ENCODE data around the gene UBL4A. TPM values are rescaled to one million over a fixed set of nuclear protein-coding genes. Genes with fewer than 3 reads are reported as not detected.
A peak's percentile ranks its signal among the peaks of the same experiment; 100 is the strongest.

UBL4A gene
- total and polyA plus RNA-seq, 4 donors = 21.3 to 39.6 (median 30.6) TPM

DNA sequence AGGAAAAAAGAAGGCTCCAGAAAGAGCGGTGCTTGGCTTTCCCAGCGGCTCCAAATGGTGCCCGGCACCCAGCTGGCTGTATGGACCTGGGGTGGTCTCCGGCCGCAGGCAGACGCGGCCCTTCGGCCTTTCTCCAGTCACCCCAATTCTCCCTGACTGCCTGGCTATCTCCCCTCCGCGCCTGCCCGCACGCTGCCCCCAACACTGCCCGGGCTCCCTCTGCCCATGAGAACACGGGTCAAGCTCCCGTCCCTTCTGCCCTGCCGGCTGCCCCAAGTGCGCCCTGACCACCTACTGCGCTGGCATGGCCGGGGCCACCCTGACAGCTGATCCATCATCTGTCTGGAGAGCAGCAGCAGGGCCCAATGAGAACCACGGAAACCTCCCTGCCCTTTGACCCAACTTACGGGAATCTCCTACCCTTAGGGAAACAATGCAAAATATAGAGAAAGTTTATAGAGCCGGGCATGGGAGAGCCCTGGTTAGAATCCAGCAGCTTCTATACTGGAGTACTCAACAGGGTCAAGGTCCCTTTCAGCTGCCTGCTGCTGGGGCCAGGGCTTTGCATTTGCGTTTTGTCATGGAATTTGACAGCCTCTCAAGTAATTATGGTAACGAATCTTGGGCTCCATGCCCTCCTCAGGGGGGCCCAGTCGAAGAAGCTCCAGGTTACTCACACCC, 30.8 kb upstream of the UBL4A start:
- no peaks in the 10 kb centered on the region for H3K36me3 ChIP-seq (ENCODE audit: control insufficient read depth in 4 of 4, insufficient read depth in 4 of 4, low read length in 4 of 4)
- H3K4me1 ChIP-seq (ENCODE audit: control insufficient read depth in 5 of 5, insufficient read depth in 5 of 5, low read length in 5 of 5) = peaks cover 0 to 15% (median 4%) of the 10 kb centered on the region in 5 donors
- peaks cover 0 to 5% (median 0%) of the 10 kb centered on the region in 4 donors for H3K9me3 ChIP-seq (ENCODE audit: control insufficient read depth in 4 of 4, insufficient read depth in 3 of 4, low read length in 3 of 4)
- WGBS, 2 donors = 59 to 68% methylated on average over 19 to 25 of the region's 25 CpGs
- H3K27me3 ChIP-seq (ENCODE audit: control insufficient read depth in 3 of 3, insufficient read depth in 3 of 3, low read length in 2 of 3) = no peaks in the 10 kb centered on the region
- peak overlapping the region; percentile 76 to 92 for H3K27ac ChIP-seq (ENCODE audit: low read depth in 1 of 2, low read length in 1 of 2)
- DNase-seq = peak; percentile 60 to 77 (median 74)
- no peak overlapping the region for H3K4me3 ChIP-seq
- H3K9ac ChIP-seq (ENCODE audit: insufficient read depth in 1 of 2, low read length in 2 of 2) = peak overlapping the region; percentile 11 to 76
- ATAC-seq (ENCODE audit: insufficient read depth, low FRiP score) = no peak
- TF ChIP-seq, protein P1, sequence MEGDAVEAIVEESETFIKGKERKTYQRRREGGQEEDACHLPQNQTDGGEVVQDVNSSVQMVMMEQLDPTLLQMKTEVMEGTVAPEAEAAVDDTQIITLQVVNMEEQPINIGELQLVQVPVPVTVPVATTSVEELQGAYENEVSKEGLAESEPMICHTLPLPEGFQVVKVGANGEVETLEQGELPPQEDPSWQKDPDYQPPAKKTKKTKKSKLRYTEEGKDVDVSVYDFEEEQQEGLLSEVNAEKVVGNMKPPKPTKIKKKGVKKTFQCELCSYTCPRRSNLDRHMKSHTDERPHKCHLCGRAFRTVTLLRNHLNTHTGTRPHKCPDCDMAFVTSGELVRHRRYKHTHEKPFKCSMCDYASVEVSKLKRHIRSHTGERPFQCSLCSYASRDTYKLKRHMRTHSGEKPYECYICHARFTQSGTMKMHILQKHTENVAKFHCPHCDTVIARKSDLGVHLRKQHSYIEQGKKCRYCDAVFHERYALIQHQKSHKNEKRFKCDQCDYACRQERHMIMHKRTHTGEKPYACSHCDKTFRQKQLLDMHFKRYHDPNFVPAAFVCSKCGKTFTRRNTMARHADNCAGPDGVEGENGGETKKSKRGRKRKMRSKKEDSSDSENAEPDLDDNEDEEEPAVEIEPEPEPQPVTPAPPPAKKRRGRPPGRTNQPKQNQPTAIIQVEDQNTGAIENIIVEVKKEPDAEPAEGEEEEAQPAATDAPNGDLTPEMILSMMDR (IDR thresholded peaks at IDR 0.05; ENCODE audit: control extremely low read depth, extremely low read depth) = no peak

DNA sequence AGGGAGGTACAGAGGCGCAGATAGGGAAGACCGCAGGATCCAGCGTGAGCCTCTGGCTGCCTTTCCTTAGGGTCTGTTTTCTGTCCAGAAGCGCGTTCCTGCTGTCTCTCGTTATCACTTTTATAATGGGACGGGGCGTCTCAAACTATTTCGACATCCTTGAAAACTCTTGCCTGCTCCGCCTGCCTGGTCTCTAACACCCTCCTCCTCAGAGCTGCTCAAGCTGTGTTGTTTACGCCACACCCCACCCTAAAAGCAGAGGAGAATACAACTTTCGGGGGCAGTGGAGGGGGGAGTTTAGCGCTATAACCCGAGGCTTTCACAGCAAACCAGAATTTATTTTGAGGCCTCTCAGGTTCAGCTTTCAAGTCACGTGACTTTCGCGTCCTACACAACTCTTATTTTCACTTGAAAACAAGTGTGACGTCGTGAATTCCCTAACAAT, 30.3 kb upstream of the UBL4A start:
- Histone ChIP-seq H3K9ac (ENCODE audit: insufficient read depth in 1 of 2, low read length in 2 of 2) (peak overlapping the region; percentile 0 to 91), H3K36me3 (ENCODE audit: control insufficient read depth in 4 of 4, insufficient read depth in 4 of 4, low read length in 4 of 4) (no peaks in the 10 kb centered on the region), H3K9me3 (ENCODE audit: control insufficient read depth in 4 of 4, insufficient read depth in 3 of 4, low read length in 3 of 4) (peaks cover 0 to 7% (median 0%) of the 10 kb centered on the region in 4 donors), H3K27ac (ENCODE audit: low read depth in 1 of 2, low read length in 1 of 2) (peak overlapping the region; percentile 76 to 92), H3K4me3 (no peak overlapping the region), H3K4me1 (ENCODE audit: control insufficient read depth in 5 of 5, insufficient read depth in 5 of 5, low read length in 5 of 5) (peaks cover 0 to 15% (median 4%) of the 10 kb centered on the region in 5 donors), H3K27me3 (ENCODE audit: control insufficient read depth in 3 of 3, insufficient read depth in 3 of 3, low read length in 2 of 3) (no peaks in the 10 kb centered on the region)
- ATAC-seq (ENCODE audit: insufficient read depth, low FRiP score) = peak; percentile 17
- 4 to 36% methylated on average over 19 of the region's 19 CpGs for WGBS, 2 donors
- peak; percentile 91 to 96 (median 96) for DNase-seq
- TF ChIP-seq, protein P1 (IDR thresholded peaks at IDR 0.05; ENCODE audit: control extremely low read depth, extremely low read depth) = no peak

DNA sequence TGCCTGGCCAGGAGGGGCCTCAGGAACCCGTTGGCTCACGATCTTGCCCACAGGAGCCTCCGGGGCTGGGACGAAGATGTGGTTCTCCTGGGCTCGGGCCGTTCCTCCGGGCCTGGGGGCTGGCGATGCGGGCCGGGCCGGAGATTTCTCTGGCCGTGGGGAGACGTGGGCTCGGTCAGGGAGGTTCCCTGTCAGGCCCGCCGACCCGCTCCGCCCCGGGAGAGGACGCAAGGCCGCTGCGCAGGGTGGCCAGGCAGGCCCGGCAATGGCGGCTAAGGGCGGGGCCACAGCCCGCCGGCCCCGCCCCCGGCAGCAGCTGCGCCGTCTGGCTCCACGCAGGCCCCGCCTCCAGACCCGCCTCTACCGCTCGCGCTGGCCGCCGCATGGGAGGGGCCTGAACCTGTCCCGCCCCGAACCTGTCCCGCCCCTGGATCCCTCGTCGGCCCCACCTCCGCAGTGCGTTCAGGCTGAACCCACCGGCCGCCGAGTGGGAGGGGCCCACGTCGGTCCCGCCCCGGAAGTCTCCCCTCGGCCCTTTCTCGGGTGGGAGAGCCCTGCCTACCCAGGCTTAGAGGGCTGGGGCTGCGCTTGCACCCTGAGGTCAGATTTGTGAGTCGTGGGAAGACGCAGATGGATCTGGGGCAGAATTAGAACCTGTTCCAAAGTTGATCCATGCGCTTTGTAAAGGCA, 29.7 kb upstream of the UBL4A start, which contains the start of gene FAM3A:
Gene FAM3A (minus strand): TSS at position 267 of the 690 bp plus-strand sequence. CDS start 460 bp downstream, outside the sequence.
- TF ChIP-seq, protein P1 (IDR thresholded peaks at IDR 0.05; ENCODE audit: control extremely low read depth, extremely low read depth) = no peak
- 0 to 28% methylated on average over 27 to 59 of the region's 59 CpGs for WGBS, 2 donors
- Histone ChIP-seq H3K4me3 (peak within 1 kb of the TSS; percentile 48), H3K27me3 (ENCODE audit: control insufficient read depth in 3 of 3, insufficient read depth in 3 of 3, low read length in 2 of 3) (no peaks in the 10 kb centered on the region), H3K9ac (ENCODE audit: insufficient read depth in 1 of 2, low read length in 2 of 2) (peak within 1 kb of the TSS; percentile 0 to 91), H3K36me3 (ENCODE audit: control insufficient read depth in 4 of 4, insufficient read depth in 4 of 4, low read length in 4 of 4) (no peaks in the 10 kb centered on the region), H3K4me1 (ENCODE audit: control insufficient read depth in 5 of 5, insufficient read depth in 5 of 5, low read length in 5 of 5) (peaks cover 0 to 15% (median 4%) of the 10 kb centered on the region in 5 donors), H3K9me3 (ENCODE audit: control insufficient read depth in 4 of 4, insufficient read depth in 3 of 4, low read length in 3 of 4) (peaks cover 0 to 8% (median 0%) of the 10 kb centered on the region in 4 donors), H3K27ac (ENCODE audit: low read depth in 1 of 2, low read length in 1 of 2) (peak within 1 kb of the TSS; percentile 87 to 92)
- DNase-seq (peak in 2 of 3 donors; percentile 95 to 97), ATAC-seq (ENCODE audit: insufficient read depth, low FRiP score) (peak; percentile 95)
